ENCODE measurements around the gene HPGD.
"Not testable (repeated sequence)": the region's sequence is repeated elsewhere in the genome, so short reads cannot be mapped to it uniquely, and the experiment has no call there.

The HPGD gene

GRCh38 chr4:174524242-174524641 is 2.0 kb upstream of the HPGD start:
- no peak for DNase-seq

- DNase-seq = no peak
Measured at GRCh38 chr4:174523025-174523693, 871 bp upstream of the HPGD start.

GRCh38 chr4:174521800-174522182 is 497 bp downstream of the HPGD start:
- no peak for DNase-seq

GRCh38 chr4:174520660-174521059 is 1.6 kb downstream of the HPGD start:
- DNase-seq = no peak

GRCh38 chr4:174517502-174518445 is 4.5 kb downstream of the HPGD start:
- DNase-seq = no peak

GRCh38 chr4:174516794-174517193 is 5.5 kb downstream of the HPGD start:
- DNase-seq = no peak

- DNase-seq = no peak
Measured at GRCh38 chr4:174516345-174516744, 5.9 kb downstream of the HPGD start.

GRCh38 chr4:174512745-174513144 is 9.5 kb downstream of the HPGD start:
- no peak for DNase-seq

GRCh38 chr4:174505892-174506291 is 16.4 kb downstream of the HPGD start:
- no peak for DNase-seq

GRCh38 chr4:174505007-174505406 is 17.3 kb downstream of the HPGD start:
- no peak for DNase-seq

GRCh38 chr4:174503079-174503715 is 19.1 kb downstream of the HPGD start:
- DNase-seq = no peak

- DNase-seq = no peak
Measured at GRCh38 chr4:174496631-174497432, 25.5 kb downstream of the HPGD start.

- no peak for DNase-seq
Measured at GRCh38 chr4:174495626-174496025, 26.7 kb downstream of the HPGD start.

GRCh38 chr4:174494726-174495125 is 27.6 kb downstream of the HPGD start:
- no peak for DNase-seq

GRCh38 chr4:174494146-174494545 is 28.1 kb downstream of the HPGD start:
- DNase-seq = no peak

- DNase-seq = no peak
Measured at GRCh38 chr4:174490451-174490961, 31.8 kb downstream of the HPGD start.

- DNase-seq = not testable (repeated sequence)
Measured at GRCh38 chr4:174488368-174488767, 33.9 kb downstream of the HPGD start.

GRCh38 chr4:174485025-174485424 is 37.3 kb downstream of the HPGD start:
- DNase-seq = no peak

GRCh38 chr4:174483792-174484191 is 38.5 kb downstream of the HPGD start:
- DNase-seq = no peak

- no peak for DNase-seq
Measured at GRCh38 chr4:174479140-174479539, 43.1 kb downstream of the HPGD start.

- DNase-seq = no peak
Measured at GRCh38 chr4:174475528-174475927, 46.8 kb downstream of the HPGD start.

- DNase-seq = no peak
Measured at GRCh38 chr4:174474457-174475075, 47.7 kb downstream of the HPGD start.

Measured in KG1 (cell line).